ENCODE results near the gene VWA1.

DNA sequence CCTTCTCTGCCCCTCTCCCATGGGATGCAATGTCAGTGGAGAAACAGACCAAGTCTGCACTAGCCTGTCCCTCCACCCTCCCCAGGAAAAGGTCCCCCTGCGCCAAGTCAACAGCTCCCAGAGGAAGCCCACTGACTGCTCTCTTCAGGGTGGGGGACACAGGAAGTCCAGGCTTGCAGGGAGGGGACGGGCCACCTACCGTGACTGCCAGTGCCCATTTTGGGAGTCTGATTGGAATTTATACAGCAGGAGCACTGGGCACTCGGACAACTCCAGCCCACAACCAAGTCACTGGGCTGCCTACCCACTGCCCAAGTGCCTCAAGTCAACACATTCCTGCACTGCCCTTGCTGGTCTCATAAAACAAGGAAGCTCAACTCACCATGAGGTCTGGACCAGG lies 42.5 kb upstream of the VWA1 start:
- TF ChIP-seq, protein P1, sequence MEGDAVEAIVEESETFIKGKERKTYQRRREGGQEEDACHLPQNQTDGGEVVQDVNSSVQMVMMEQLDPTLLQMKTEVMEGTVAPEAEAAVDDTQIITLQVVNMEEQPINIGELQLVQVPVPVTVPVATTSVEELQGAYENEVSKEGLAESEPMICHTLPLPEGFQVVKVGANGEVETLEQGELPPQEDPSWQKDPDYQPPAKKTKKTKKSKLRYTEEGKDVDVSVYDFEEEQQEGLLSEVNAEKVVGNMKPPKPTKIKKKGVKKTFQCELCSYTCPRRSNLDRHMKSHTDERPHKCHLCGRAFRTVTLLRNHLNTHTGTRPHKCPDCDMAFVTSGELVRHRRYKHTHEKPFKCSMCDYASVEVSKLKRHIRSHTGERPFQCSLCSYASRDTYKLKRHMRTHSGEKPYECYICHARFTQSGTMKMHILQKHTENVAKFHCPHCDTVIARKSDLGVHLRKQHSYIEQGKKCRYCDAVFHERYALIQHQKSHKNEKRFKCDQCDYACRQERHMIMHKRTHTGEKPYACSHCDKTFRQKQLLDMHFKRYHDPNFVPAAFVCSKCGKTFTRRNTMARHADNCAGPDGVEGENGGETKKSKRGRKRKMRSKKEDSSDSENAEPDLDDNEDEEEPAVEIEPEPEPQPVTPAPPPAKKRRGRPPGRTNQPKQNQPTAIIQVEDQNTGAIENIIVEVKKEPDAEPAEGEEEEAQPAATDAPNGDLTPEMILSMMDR (conservative IDR thresholded peaks at IDR 0.05; ENCODE audit: low read depth, low read length), result no peak
- TF ChIP-seq CHD1 (IDR thresholded peaks at IDR 0.05; ENCODE audit: low read depth, low read length) (no peak), MXI1 (IDR thresholded peaks at IDR 0.05; ENCODE audit: borderline replicate concordance, low read depth, low read length) (no peak), POLR2A (IDR thresholded peaks at IDR 0.05; ENCODE audit: low read depth, low read length) (no peak), RAD21 (IDR thresholded peaks at IDR 0.05; ENCODE audit: low read length) (no peak), RFX5 (IDR thresholded peaks at IDR 0.05; ENCODE audit: low read depth, low read length) (no peak), SMC3 (IDR thresholded peaks at IDR 0.05; ENCODE audit: low read depth, low read length) (no peak), MAFK (IDR thresholded peaks at IDR 0.05; ENCODE audit: low read depth, low read length) (no peak), BHLHE40 (IDR thresholded peaks at IDR 0.05; ENCODE audit: low read depth, low read length) (no peak), FOS (IDR thresholded peaks at IDR 0.05; ENCODE audit: low read depth, low read length) (no peak)
- TF ChIP-seq, protein P2, sequence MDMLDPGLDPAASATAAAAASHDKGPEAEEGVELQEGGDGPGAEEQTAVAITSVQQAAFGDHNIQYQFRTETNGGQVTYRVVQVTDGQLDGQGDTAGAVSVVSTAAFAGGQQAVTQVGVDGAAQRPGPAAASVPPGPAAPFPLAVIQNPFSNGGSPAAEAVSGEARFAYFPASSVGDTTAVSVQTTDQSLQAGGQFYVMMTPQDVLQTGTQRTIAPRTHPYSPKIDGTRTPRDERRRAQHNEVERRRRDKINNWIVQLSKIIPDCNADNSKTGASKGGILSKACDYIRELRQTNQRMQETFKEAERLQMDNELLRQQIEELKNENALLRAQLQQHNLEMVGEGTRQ (IDR thresholded peaks at IDR 0.05; ENCODE audit: low read depth, low read length), result no peak

Data from IMR-90 (cell line).